NT2/D1 (cell line): ENCODE results near the gene ZSCAN1.

Source experiments
- SUZ12 ChIP-seq: IDR thresholded peaks from 2 replicates; pipeline ENCODE4 v1.6.1; 2011; ENCODE audit not compliant: insufficient read length, insufficient read depth; ENCODE audit errors: extremely low read depth
- YY1 ChIP-seq: IDR thresholded peaks from 2 replicates; pipeline ENCODE4 v1.6.1; 2011; ENCODE audit not compliant: insufficient read length, insufficient read depth

DNA sequence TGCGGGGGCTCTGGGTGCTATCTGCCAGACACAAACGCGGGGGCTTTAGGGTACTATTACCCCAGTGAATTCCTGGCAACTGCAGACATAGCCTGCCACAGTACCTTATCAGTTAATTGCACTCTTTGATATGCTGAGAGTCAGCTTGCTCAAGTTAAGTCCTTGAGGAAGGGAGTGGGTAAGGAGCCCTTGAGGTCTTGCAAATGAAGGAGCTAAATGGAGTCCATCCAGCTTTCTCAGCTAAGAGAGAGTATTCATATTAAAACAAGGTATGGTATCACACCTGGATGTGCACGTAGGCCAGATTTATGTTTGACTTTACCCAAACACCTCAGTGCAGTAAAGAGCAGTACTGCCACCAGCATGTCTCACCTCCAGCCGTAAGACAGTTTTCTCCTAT, 19.7 kb upstream of the ZSCAN1 start:
- TF ChIP-seq SUZ12, result no peak
- no peak for TF ChIP-seq YY1
